ENCODE results near the gene ST6GALNAC2.
"Not testable (repeated sequence)": the region's sequence is repeated elsewhere in the genome, so short reads cannot be mapped to it uniquely, and the experiment has no call there.

The ST6GALNAC2 gene

GRCh38 chr17:76570457-76570856, 15.2 kb downstream of the ST6GALNAC2 start:
- no peak for DNase-seq

- DNase-seq = no peak
These were observed 15.9 kb downstream of the ST6GALNAC2 start for GRCh38 chr17:76569607-76570279.

GRCh38 chr17:76568811-76569221, 16.8 kb downstream of the ST6GALNAC2 start:
- no peak for DNase-seq

- peak; percentile 46 for DNase-seq
These were observed 17.8 kb downstream of the ST6GALNAC2 start for GRCh38 chr17:76567634-76568432.

GRCh38 chr17:76566988-76567431, 18.6 kb downstream of the ST6GALNAC2 start:
- no peak for DNase-seq

- no peak for DNase-seq
These were observed 19.1 kb downstream of the ST6GALNAC2 start for GRCh38 chr17:76566613-76566943.

GRCh38 chr17:76565728-76566612, 19.7 kb downstream of the ST6GALNAC2 start:
- DNase-seq = no peak

GRCh38 chr17:76564991-76565727, 20.5 kb downstream of the ST6GALNAC2 start:
- not testable (repeated sequence) for DNase-seq

GRCh38 chr17:76563359-76563758, 22.3 kb downstream of the ST6GALNAC2 start:
- DNase-seq = not testable (repeated sequence)

- DNase-seq = no peak
These were observed 22.9 kb downstream of the ST6GALNAC2 start for GRCh38 chr17:76562734-76563148.

GRCh38 chr17:76561799-76562268, 23.8 kb downstream of the ST6GALNAC2 start:
- DNase-seq = no peak

- DNase-seq = no peak
These were observed 24.3 kb downstream of the ST6GALNAC2 start for GRCh38 chr17:76561332-76561731.

- DNase-seq = no peak
These were observed 24.8 kb downstream of the ST6GALNAC2 start for GRCh38 chr17:76560877-76561221.

- no peak for DNase-seq
These were observed 25.4 kb downstream of the ST6GALNAC2 start for GRCh38 chr17:76560036-76560876.

- DNase-seq = not testable (repeated sequence)
These were observed 26.2 kb downstream of the ST6GALNAC2 start for GRCh38 chr17:76559460-76559859.

GRCh38 chr17:76558198-76559095, 27.2 kb downstream of the ST6GALNAC2 start:
- no peak for DNase-seq

- DNase-seq = peak; percentile 93
These were observed 28.1 kb downstream of the ST6GALNAC2 start for GRCh38 chr17:76557368-76558197.

GRCh38 chr17:76556765-76557367, 28.8 kb downstream of the ST6GALNAC2 start:
- DNase-seq = no peak

- no peak for DNase-seq
These were observed 31.5 kb downstream of the ST6GALNAC2 start for GRCh38 chr17:76554131-76554530.

Data from GDM1 (cell line).